NOMO-1 treated with DMSO at 0.1 percent for 48 hours (cell line): Measurements from ENCODE around the gene PRKN.
A peak's percentile ranks its signal among the peaks of the same experiment; 100 is the strongest.

Experiments used
- DNase-seq: peaks from one replicate; lab custom pipeline; 2025; ENCODE audit not compliant: unreplicated experiment; lab: John Stamatoyannopoulos, UW

PRKN gene

GRCh38 chr6:162200945-162201690 lies 526.4 kb downstream of the PRKN start:
- DNase-seq, result no peak

- no peak for DNase-seq
These were observed 527.5 kb downstream of the PRKN start for GRCh38 chr6:162200041-162200440.

- no peak for DNase-seq
These were observed 528.6 kb downstream of the PRKN start for GRCh38 chr6:162198925-162199324.

- no peak for DNase-seq
These were observed 529.5 kb downstream of the PRKN start for GRCh38 chr6:162198076-162198475.

GRCh38 chr6:162195441-162195840 lies 532.1 kb downstream of the PRKN start:
- no peak for DNase-seq

GRCh38 chr6:162190981-162191380 lies 536.6 kb downstream of the PRKN start:
- no peak for DNase-seq

GRCh38 chr6:162187168-162187935 lies 540.2 kb downstream of the PRKN start:
- DNase-seq, result no peak

GRCh38 chr6:162184465-162184864 lies 543.1 kb downstream of the PRKN start:
- peak; percentile 80 for DNase-seq

- DNase-seq, result peak; percentile 59
These were observed 545.7 kb downstream of the PRKN start for GRCh38 chr6:162181741-162182401.

GRCh38 chr6:162181111-162181510 lies 546.5 kb downstream of the PRKN start:
- DNase-seq, result peak; percentile 25

GRCh38 chr6:162179196-162179951 lies 548.2 kb downstream of the PRKN start:
- no peak for DNase-seq

- no peak for DNase-seq
These were observed 548.9 kb downstream of the PRKN start for GRCh38 chr6:162178666-162179065.

- no peak for DNase-seq
These were observed 549.3 kb downstream of the PRKN start for GRCh38 chr6:162178266-162178665.

GRCh38 chr6:162177746-162178145 lies 549.8 kb downstream of the PRKN start:
- DNase-seq, result no peak

GRCh38 chr6:162173466-162173865 lies 554.1 kb downstream of the PRKN start:
- no peak for DNase-seq

- DNase-seq, result no peak
These were observed 562.1 kb downstream of the PRKN start for GRCh38 chr6:162165479-162165878.

- peak; percentile 64 for DNase-seq
These were observed 570.2 kb downstream of the PRKN start for GRCh38 chr6:162157167-162157870.

GRCh38 chr6:162156146-162156545 lies 571.4 kb downstream of the PRKN start:
- no peak for DNase-seq

- DNase-seq, result no peak
These were observed 572.6 kb downstream of the PRKN start for GRCh38 chr6:162154930-162155329.

- no peak for DNase-seq
These were observed 573.6 kb downstream of the PRKN start for GRCh38 chr6:162154001-162154400.

- no peak for DNase-seq
These were observed 574.4 kb downstream of the PRKN start for GRCh38 chr6:162153120-162153519.
